GM19238 (cell line): ENCODE measurements around the gene FNTB.
A peak's percentile ranks its signal among the peaks of the same experiment; 100 is the strongest.
"Not testable (repeated sequence)": the region's sequence is repeated elsewhere in the genome, so short reads cannot be mapped to it uniquely, and the experiment has no call there.

Experiments
- DNase-seq: peaks from one replicate; pipeline ENCODE4 v3.0.0; 2011; ENCODE audit warnings: low spot score; ENCODE audit not compliant: insufficient read length

Gene FNTB

GRCh38 chr14:65080960-65081747 is 94.5 kb downstream of the FNTB start:
- DNase-seq, result no peak

- DNase-seq, result no peak
Measured at GRCh38 chr14:65082930-65083329, 96.2 kb downstream of the FNTB start.

GRCh38 chr14:65084554-65085505 is 98.1 kb downstream of the FNTB start:
- DNase-seq, result no peak

GRCh38 chr14:65086686-65087085 is 100.0 kb downstream of the FNTB start:
- DNase-seq, result not testable (repeated sequence)

GRCh38 chr14:65087835-65088234 is 101.1 kb downstream of the FNTB start:
- DNase-seq, result not testable (repeated sequence)

GRCh38 chr14:65092349-65092748 is 105.7 kb downstream of the FNTB start:
- DNase-seq, result no peak

GRCh38 chr14:65095633-65096205 is 109.0 kb downstream of the FNTB start:
- no peak for DNase-seq

GRCh38 chr14:65096323-65097089 is 109.8 kb downstream of the FNTB start:
- no peak for DNase-seq

GRCh38 chr14:65098586-65098985 is 111.9 kb downstream of the FNTB start:
- peak; percentile 19 for DNase-seq

GRCh38 chr14:65100922-65101541 is 114.3 kb downstream of the FNTB start:
- no peak for DNase-seq

- DNase-seq, result no peak
Measured at GRCh38 chr14:65101631-65102440, 115.1 kb downstream of the FNTB start.

- peak; percentile 93 for DNase-seq
Measured at GRCh38 chr14:65102441-65103149, 115.9 kb downstream of the FNTB start, which contains the start of gene MAX. TSS of gene MAX (minus strand) at chr14:65102517. CDS start at chr14:65102339, 178 bp downstream.

- DNase-seq, result no peak
Measured at GRCh38 chr14:65103150-65103760, 116.6 kb downstream of the FNTB start.

- no peak for DNase-seq
Measured at GRCh38 chr14:65104791-65105190, 118.1 kb downstream of the FNTB start.

- DNase-seq, result no peak
Measured at GRCh38 chr14:65106316-65106715, 119.6 kb downstream of the FNTB start.

- no peak for DNase-seq
Measured at GRCh38 chr14:65106736-65107135, 120.0 kb downstream of the FNTB start.

- no peak for DNase-seq
Measured at GRCh38 chr14:65107200-65107599, 120.5 kb downstream of the FNTB start.

GRCh38 chr14:65109357-65109756 is 122.7 kb downstream of the FNTB start:
- DNase-seq, result no peak

- DNase-seq, result no peak
Measured at GRCh38 chr14:65110525-65110924, 123.8 kb downstream of the FNTB start.
